Smooth muscle cell of the brain vasculature (primary cell): ENCODE results near the gene CXCL16.

Source experiments
- DNase-seq: peaks from one replicate; pipeline ENCODE4 v3.0.0-alpha.2; 2012; ENCODE audit warnings: low read depth, low spot score

Gene CXCL16, protein sequence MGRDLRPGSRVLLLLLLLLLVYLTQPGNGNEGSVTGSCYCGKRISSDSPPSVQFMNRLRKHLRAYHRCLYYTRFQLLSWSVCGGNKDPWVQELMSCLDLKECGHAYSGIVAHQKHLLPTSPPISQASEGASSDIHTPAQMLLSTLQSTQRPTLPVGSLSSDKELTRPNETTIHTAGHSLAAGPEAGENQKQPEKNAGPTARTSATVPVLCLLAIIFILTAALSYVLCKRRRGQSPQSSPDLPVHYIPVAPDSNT

DNA sequence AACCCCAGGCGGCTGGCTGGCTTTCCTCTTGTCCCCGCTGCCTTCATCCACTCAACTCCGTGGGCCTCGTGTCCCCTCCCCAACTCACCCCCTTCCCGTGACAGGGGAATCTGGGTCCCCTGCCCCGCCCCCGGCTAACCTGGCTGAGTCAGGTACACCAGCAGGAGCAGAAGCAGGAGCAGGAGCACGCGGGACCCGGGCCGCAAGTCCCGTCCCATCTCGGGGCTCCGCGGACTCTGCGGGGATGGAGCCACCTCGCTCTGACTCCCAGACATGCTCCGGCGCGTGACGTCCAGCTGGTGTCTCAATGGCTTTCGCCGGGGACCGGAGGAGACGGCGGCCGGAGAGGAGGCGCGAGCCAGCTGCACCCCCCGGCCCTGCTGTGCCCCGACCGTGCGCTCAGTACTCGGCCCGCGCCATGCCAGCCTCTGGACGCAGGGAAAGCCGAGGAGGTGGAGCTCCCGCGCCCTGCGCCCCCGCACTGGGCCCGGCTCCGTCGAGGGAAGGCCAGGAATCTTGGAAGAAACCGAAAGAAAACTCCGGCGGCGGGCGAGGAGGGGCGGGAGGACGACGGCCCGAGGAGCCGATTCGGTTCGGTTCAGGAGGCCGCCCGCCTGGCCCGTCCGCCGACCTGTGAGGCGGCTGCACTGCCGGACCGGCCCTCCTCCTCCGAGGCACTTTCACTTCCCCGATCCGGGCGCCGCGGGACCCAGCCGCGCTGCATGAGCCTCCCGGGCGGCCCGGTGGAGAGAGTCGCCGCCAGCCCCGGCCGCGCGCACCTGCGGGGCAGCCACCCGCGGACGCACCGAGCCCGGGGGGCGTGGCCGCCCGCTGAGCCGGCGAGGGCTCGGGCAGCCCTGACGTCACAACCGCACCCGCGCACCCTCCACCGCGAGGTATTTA, at the start of gene CXCL16, which contains the start of gene ZMYND15:
Gene CXCL16 (minus strand): TSS at position 807 of the 903 bp plus-strand sequence. CDS start 589 bp downstream, at position 218.
Gene ZMYND15 (plus strand): TSS at position 712 of the 903 bp plus-strand sequence. CDS start 716 bp downstream, outside the sequence.
- DNase-seq, result no peak

DNA sequence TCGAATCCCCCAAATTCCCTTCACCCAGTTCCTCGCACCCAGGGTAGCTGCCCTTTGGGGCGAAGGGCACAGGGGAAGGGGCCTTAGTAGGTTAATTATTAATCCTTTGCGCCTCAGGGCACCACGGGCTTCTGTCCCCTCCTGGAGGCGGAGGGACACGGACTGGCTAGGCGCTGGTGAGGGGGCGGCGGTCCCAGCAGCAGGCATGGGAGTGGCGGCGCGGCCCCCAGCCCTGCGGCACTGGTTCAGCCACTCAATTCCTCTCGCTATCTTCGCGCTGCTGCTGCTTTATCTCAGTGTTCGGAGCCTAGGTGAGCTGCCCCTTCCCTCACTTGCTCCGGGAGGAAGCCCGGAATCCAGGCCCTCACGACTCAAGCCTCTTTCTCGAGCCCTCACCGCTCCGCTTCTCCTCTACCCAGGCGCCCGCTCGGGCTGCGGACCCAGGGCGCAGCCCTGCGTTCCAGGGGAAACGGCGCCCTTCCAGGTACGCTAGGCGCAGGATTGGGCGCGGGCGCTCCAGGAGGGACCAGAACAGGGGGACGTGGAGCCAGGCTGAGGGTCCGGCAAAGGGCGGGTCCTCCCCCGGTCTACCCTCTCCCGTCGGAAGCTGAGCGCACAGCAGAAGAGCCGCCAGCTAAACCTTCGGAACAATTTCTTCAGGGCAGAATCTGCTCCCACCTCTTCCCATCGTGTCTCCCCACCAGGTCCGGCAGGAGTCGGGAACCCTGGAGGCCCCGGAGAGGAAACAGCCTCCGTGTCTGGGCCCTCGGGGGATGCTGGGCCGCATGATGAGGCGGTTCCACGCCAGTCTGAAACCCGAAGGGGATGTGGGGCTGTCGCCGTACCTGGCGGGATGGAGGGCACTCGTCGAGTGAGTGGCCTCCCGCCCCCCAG, 49.3 kb upstream of the CXCL16 start, which contains the start of gene GLTPD2:
Gene GLTPD2 (plus strand): TSS at position 158 of the 894 bp plus-strand sequence. CDS start 48 bp downstream, at position 206.
- no peak for DNase-seq

DNA sequence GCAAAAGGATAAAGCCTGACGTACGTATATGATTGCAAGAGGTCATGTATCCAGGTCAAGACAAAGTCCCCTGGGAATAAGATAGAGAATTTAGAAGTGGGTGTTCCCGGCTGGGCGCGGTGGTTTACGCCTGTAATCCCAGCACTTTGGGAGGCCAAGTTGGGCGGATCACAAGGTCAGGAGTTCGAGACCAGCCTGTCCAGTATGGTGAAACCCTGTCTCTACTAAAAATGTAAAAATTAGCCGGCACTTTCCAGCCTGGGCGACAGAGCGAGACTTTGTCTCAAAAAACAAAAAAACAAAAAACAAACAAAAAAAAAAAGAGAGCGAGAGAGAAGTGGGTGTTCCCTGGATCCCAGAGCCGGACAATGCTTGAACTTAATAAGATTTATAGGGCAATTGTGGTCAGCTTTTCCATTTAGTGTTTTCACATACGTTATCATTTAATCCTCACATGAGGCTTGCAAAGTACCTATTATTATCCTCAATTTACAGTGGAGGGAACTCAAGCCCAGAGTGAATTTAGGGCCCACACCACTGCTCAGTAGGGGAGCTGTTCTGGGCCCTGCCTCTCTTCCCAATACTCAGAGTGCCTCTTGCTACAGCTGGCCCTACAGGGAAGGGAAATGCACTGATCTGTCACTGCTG, 48.6 kb upstream of the CXCL16 start:
- no peak for DNase-seq

DNA sequence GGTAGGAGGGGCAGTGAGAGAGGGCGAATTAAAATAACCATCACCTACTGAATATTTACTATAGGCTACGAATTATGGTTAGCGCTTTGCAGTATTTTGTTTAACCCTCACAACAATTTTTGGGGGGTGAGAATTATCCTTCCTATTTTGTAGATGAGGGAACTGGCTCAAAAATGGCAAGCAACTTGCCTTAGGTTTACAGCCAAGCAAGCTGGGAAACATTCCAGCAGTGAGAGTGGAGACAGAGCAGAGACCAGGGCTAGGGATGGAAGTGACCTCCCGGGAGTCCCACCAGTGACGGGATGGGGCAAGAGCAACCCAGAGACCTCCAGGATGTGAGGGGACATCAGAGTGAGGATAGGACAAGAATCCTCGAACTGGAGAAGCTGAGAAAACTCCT, 46.8 kb upstream of the CXCL16 start:
- no peak for DNase-seq

DNA sequence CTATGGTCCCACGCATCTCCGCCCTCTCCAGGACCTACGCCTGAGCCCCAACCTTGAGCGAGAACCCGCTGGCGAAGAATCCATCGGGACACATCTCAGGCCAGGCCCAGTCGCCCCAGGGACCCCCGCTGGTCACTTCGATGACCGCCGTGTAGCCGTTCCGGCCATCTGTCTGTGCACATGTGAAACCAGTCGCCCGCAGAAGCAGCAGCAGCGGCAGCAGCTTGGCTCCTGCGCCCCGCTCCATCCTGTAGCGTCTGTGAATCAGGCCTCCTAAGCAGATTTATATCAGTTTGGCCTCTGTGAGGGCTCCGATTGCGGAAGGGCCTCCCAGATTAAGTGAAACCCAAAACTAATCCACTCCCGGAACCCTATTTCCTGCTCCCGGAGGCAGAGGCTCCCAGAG, 46.4 kb upstream of the CXCL16 start, which contains the start of gene VMO1:
Gene VMO1 (minus strand): TSS at position 259 of the 406 bp plus-strand sequence. CDS start 12 bp downstream, at position 247.
- no peak for DNase-seq

DNA sequence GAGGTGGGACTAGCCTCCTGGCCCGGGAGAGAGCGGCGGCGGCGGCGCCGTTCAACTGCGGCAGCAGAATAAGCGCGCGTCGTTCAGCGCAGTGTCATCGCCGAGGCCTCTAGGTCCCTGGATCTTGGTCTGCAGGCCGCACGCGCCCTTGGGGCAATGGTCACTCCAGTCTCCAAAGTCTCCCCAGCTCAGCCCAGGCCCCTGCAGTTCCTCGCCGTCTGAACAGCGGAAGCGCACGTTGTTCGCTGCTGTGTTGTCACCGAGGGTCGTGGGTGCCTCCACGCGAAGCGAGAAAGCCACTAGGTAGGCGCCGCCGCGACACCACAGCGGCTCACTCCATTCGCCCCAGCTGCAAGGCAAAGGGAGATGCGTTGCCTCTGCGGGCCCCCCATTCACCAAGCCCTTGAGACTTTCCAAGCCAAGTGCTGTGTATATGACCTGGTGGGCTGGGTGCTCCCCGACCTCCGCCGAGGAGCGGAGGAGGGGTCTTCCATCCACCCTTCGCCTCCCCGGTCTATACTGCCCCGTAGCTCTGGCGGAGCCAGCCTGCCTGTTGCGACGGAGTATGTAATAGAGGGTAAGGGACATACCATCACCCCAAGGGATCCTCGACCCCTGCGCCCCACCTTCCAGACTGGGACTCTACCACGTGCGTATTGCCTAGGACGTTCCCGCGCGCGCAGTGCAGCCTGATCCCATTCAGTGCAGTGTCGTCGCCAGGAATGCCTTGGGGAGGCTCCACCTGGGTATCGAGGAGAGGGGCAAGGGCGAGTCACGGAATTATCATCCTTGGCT, 45.8 kb upstream of the CXCL16 start:
- no peak for DNase-seq

DNA sequence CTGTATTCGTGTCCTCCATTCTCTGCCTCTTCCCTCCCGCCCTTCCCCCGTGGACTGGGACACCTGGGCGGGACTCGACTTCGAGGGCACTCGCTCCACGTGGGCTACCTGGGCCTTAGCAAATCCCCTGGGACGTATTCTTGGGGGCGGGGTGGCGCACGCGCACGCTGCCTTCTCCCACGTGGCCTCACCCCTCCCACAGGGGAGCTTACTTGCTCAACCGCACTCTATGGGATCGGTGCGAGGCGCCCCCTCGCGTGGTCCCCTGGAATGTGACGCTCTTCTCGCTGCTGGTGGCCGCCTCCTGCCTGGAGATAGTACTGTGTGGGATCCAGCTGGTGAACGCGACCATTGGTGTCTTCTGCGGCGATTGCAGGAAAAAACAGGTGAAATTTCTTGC, 42.9 kb upstream of the CXCL16 start:
- DNase-seq, result no peak

DNA sequence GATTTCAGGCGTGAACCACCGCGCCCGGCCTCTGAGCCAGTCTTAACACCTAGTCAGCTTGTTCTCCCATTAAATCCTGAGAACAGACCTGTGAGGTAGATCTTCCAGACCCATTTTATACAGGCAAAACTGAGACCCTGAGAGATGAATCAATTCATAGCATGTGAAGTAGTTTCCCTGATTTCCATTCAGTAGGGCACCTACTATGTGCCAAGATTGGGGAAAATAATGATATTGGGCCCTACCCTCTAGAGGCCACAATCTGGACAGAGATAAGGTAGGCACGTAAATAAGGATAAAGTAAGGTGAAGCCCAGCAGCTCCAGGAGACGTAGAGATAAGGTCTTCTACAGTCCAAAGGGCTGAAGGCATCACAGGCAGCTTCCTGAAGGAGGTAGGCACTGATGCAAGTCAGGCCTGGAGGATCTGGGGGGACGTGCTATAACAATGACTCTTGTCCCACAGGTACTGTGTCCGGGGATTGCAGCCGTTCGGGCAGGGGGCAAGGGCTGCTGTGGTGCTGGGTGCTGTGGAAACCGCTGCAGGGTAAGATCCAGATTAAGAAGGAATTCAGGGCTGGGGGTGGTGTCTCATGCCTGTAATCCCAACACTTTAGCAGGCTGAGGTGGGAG, 40.7 kb upstream of the CXCL16 start:
- no peak for DNase-seq

DNA sequence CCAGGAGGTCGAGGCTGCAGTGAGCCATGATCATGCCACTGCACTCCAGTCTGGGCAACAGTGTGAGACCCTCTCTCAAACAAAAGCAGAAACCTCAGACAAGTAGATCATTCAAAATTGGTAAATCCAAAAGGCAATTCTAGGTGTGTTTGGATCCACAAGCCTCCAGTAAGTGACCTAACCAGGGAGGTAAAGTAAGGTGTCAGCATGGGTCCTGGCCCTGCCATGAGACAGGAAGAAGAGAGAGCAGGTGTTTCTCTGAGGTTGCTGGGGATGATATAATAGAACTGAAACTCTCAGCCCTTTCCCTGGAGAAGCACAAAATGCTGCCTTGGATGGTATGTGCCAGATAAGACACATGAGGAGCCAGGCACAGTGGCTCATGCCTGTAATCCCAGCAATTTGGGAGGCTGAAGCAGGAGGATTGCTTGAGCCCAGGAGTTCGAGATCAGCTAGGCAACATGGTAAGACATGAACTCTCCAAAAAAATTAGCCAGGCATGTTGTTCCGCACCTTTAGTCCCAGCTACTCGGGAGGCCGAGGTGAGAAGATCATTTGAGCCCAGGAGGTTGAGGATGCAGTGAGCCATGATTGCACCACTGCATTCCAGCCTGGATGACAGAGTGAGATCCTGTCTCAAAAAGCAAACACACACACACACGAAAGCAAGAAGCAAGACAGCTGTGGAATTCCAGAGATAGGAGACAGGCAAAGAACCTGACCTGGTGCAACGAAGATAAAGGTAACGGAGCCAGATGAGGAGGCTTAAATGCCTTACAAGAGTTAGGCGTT, 38.4 kb upstream of the CXCL16 start:
- no peak for DNase-seq

DNA sequence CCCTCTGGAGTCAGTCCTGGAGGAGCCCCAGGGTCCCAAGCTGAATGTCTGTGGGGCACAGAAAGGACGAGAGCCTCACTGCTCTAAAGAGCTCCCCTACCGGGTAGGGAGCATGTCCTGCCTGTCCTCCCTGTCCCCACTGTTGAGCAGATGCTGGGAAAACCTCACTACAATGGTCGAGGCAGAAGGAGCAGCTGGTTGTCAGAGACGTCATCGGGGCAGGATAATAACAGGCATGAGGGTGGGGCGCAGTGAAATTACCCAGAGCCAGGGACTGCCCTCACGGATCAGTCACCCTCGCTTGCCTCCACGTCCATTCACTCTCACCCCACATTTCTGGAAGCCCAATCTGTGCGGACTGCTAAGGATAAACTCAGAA, 32.5 kb upstream of the CXCL16 start:
- DNase-seq, result no peak

DNA sequence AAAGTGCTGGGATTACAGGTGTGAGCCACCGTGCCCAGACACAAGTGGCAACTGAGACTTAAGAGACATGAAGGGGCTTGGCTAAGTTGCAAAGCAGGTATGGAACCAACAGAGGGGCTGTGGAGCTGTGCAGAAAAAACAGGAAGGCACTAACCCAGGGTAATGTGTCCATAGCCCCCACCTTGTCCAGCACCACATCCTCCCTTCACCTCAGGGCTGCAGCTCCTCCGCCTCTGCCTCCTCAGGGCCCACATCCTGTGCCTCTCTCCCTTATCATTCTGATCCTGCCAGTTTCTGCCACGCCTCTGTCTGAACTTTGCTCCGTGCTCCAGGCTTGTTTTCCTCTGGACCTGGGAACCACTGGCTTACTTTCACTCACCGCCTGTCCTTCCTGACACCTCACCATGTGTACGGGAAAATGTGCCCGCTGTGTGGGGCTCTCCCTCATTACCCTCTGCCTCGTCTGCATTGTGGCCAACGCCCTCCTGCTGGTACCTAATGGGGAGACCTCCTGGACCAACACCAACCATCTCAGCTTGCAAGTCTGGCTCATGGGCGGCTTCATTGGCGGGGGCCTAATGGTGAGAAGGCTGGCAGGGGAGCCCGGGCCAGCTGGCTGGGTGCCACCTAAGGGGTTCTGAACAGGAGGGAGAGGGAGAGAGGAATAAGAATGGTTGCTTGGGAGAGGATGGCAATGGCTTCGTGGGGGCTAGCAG, 31.9 kb upstream of the CXCL16 start, which contains the start of gene TM4SF5:
Gene TM4SF5 (plus strand): TSS at position 368 of the 716 bp plus-strand sequence. CDS start 37 bp downstream, at position 405.
- DNase-seq, result no peak

DNA sequence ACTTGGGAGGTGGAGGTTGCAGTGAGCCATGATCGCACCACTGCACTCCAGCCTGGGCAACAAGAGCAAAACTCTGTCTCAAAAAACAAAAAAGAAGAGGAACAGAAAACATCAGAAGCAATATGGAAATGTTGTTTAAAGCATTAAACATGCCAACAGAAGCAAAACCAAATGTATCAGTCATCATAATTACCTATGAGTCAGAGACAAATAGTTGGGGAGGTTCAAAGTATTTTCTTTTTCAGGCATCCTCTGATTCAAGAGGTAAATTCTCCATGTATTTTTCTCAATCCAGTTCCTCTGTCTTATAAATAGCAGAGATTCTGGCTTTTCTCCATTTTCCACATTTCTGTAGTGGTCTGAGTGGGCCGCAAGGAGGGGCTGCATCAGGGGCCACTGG, 29.9 kb upstream of the CXCL16 start:
- DNase-seq, result no peak

DNA sequence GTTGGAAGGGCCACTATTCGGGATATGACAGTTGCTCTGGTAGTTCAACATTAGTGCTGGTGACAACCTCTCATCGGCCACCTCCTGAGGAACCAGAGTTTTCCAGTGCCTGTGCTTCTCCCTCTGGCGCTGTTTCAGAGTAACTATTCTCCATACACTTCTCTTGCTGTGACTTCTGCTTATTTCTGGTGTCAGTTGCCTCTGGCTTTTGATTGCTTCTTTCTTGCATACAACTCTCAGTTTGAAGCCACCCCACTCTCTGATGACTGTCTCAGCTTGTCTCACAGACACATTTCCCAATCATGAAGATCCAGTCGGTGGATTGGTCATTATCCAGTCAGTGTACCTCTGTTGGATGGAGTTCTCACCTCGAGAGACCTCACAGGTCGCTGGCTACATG, 28.6 kb upstream of the CXCL16 start:
- no peak for DNase-seq

DNA sequence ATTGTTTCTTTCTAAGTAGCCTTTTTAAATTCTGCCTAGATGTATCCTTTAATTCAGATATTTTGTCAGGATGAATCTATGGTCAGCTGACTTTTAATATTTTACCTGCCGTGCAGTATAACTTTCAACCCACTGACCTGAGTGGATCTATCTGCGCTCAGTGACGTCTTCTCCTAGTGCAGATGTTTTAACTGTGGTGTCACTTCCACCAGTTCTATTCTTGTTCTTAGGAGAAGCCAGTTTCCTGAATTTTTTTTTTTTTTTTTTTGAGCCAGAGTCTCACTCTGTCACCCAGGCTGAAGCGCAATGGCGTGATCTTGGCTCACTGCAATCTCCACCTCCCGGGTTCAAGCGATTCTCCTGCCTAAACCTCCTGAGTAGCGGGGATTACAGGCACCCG, 27.0 kb upstream of the CXCL16 start:
- no peak for DNase-seq

DNA sequence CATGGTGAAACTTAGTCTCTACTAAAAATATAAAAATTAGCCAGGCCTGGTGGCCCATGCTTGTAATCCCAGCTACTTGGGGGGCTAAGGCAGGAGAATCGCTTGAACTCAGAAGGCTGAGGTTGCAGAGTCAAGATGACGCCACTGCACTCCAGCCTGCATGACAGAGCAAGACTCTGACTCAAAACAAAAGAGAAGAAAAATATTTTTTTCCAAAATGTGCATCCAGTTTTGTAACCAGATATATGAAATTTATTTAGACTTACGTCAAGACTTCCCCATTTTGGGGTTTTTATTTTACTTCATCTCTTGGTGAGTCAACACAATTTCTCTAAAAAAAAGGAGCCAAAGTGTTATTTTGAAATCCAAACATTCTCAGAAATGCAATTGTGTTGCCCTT, 26.5 kb upstream of the CXCL16 start:
- no peak for DNase-seq

DNA sequence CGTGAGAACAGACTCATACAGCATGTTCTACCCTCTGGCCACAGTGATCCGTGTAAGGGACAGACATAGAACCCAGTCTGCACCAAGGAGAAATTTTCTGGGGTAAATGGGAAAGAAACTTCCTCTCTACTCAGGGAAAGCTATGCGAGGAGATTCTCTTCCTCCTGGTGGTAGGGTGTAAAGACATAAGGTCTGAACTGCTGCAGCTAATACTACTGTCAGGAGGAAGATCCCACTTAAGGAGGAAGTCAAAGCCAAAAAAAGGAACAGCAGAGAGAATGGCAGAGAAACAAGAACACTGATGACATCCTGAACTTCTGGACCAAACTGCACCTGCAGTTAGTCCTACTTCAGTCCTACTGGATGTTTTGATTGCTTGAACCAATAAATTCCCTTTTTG, 24.9 kb upstream of the CXCL16 start:
- no peak for DNase-seq

DNA sequence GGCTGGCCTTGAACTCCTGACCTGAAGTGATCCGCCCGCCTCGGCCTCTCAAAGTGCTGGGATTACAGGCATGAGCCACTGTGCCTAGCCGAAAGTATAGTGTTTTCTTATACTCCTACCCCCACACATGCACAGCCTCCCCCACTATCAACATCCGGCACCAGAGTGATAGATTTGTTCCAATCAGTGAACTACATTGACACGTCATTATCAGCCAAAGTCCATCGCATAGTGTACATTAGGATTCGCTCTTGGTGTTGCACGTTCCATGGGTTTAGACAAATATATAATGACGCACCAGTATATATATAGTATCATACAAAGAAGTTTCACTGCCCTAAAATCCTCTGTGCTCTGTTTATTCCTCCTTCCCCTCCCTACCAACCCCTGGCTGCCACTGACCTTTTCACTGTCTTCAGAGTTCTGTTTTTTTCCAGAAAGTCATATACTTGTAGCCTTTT, 20.1 kb upstream of the CXCL16 start:
- no peak for DNase-seq

DNA sequence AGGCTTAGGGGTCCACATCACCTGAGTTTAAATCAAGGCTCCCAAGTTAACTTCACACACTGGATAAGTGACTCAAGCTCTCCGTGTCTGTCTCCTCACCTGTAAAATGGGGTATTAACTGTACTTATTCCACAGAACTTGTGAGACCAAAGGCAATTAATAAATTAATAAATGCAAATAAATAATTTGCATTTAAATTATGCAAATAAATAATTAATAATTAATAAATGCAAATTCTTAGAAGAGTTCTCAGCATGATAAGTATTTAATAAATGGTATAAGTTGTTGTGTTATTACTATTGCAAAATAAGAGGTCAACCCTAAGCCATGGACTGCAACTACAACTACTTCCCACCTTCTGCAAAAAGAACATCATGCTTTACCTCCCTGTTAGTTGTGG, 13.7 kb upstream of the CXCL16 start:
- DNase-seq, result no peak
